Panc1 (cell line): ENCODE data around the gene HERC5.

Experiments used
- CTCF ChIP-seq: fragments of 450-650 bp; IDR thresholded peaks from 2 replicates; pipeline ENCODE4 v1.5.1; 2017; ENCODE audit warnings: mild to moderate bottlenecking
- POLR2AphosphoS5 ChIP-seq: IDR thresholded peaks from 2 replicates; pipeline ENCODE4 v1.6.1; 2012; ENCODE audit warnings: mild to moderate bottlenecking, low read depth, low read length, moderate library complexity
- REST ChIP-seq, 2 experiments: IDR thresholded peaks; 2 replicates each; pipeline ENCODE4 v1.6.1; 2011 to 2012; ENCODE audit warnings: low read depth in 2 of 2, control low read depth in 1 of 2, low read length in 1 of 2, mild to moderate bottlenecking in 1 of 2, moderate library complexity in 1 of 2; ENCODE audit not compliant: insufficient read depth in 1 of 2
- SIN3A ChIP-seq: IDR thresholded peaks from 2 replicates; pipeline ENCODE4 v1.6.1; 2012; ENCODE audit warnings: low read depth, mild to moderate bottlenecking, low read length, moderate library complexity, borderline replicate concordance; ENCODE audit not compliant: insufficient read depth

GRCh38 chr4:88429401-88429800 is 27.5 kb upstream of the HERC5 start:
- TF ChIP-seq CTCF = no peak
- TF ChIP-seq POLR2AphosphoS5 = no peak
- no peak for TF ChIP-seq REST (IDR thresholded peaks at IDR 0.05; ENCODE audit: insufficient read depth in 1 of 2, low read depth in 2 of 2, low read length in 1 of 2)
- no peak for TF ChIP-seq SIN3A
